K562 (cell line): ENCODE measurements around the gene RASD2.

Source experiments
- ZBTB33 ChIP-seq: sonication (generic); formaldehyde crosslinking; IDR thresholded peaks from 2 replicates; pipeline ENCODE4 v1.8.1; 2023; ENCODE audit warnings: mild to moderate bottlenecking, missing genetic modification reagents
- ZNF445 ChIP-seq: fragments of 250-450 bp; sonication (Bioruptor Pico); IDR thresholded peaks from 2 replicates; pipeline ENCODE4 v1.4.0; 2020; ENCODE audit warnings: low read depth, mild to moderate bottlenecking, moderate library complexity

DNA sequence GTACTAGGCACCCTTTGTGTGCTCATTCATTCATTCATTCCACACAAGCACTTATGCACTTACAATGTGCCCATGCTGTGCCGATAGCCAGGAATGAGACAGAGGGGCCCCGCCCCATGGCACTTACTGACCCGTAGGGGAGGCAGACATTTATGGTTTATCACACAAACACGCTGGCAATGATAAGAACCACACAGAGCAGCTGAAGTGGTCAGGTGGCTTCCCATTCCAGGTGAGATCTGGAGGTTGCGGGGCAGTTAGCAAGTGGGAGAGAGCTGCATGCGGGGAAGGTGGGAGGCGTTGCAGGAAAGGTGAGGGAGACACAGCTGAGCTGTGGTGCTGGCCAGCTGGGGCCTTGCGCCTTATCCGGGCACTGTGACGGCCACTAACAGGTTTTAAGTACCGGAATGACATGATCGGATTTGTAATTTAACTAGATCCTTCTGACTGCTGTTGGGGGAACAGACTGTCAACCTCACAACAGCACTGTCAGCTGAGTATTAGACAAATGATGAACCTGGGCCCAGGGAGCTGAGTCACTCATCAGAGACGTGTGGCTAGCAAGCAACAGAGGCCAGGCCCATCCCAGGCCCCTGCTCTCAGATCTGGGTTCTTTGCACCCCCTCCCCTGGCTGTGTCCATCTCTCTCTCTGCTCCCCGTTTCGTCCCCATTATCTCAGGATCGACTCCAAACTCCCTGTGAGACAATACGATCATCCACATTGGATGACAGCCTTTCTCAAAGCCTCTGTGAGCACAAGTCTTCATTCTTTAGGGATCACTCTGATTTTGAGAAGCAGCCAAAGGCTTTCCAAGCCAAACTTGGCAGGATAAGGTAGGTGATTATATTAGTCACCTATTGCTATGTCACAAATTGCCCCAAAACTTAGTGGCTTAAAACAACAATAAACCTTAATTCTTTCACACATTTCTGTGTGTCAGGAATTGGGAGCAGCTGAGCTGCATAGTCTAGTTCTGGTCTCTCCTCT, 28.4 kb downstream of the RASD2 start:
- TF ChIP-seq ZBTB33: no peak
- TF ChIP-seq ZNF445: no peak
